ENCODE measurements around the gene BSND.

DNA sequence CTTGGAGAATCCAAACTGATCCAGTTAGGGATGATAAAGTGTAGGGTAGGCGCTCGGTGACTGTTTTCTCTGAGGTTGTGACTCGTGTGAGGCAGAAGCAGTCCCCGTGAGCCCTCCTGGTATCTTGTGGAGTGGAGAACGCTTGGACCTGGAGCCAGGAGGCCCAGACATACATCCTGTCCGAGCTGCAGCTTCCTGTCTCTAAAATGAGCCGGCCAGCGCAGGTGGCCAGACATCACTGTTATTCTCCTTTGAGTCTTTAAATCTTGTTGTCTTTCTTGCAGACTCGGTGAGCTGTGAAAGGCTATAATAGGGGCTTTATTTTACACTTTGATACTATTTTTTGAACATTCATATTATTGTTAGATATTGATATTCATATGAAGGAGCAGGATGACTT is 52.9 kb downstream of the BSND start:
- TF ChIP-seq, protein P1, sequence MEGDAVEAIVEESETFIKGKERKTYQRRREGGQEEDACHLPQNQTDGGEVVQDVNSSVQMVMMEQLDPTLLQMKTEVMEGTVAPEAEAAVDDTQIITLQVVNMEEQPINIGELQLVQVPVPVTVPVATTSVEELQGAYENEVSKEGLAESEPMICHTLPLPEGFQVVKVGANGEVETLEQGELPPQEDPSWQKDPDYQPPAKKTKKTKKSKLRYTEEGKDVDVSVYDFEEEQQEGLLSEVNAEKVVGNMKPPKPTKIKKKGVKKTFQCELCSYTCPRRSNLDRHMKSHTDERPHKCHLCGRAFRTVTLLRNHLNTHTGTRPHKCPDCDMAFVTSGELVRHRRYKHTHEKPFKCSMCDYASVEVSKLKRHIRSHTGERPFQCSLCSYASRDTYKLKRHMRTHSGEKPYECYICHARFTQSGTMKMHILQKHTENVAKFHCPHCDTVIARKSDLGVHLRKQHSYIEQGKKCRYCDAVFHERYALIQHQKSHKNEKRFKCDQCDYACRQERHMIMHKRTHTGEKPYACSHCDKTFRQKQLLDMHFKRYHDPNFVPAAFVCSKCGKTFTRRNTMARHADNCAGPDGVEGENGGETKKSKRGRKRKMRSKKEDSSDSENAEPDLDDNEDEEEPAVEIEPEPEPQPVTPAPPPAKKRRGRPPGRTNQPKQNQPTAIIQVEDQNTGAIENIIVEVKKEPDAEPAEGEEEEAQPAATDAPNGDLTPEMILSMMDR (IDR thresholded peaks at IDR 0.05): no peak
- no peak for TF ChIP-seq POLR2A (IDR thresholded peaks at IDR 0.05)
